Activated naive CD8-positive, alpha-beta T cell treated with anti-CD3 and anti-CD28 coated beads, Interleukin-2, amount 50 U/mL, for 16 hours (primary cell): ENCODE data around the gene PRR23B.
"Not testable (repeated sequence)": the region's sequence is repeated elsewhere in the genome, so short reads cannot be mapped to it uniquely, and the experiment has no call there.

Experiments
- DNase-seq: peaks from one replicate; pipeline ENCODE4 v3.0.0-alpha.2; 2020; ENCODE audit warnings: low read depth, low spot score

Gene PRR23B

DNA sequence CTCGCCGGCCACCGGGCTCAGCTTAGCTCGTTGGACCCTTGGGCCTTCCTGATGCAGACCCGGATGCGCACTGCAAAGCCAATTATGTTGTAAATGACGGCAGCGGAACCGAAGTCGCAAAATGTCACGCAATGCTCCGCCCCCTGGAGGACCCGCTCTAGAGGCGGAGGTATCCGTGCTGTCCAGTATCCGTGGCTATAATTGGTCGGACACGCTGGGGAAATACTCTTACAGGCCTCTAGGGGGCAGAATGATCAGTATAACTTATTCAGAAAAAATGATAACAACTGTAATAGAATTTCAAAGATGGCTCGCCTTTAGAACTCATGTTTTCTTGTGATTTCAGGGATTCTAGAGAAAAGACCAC is at the start of gene PRR23B:
PRR23B (minus strand) TSS at position 59 of the 367 bp plus-strand sequence. CDS start 265 bp downstream, outside the sequence.
- DNase-seq = no peak

DNA sequence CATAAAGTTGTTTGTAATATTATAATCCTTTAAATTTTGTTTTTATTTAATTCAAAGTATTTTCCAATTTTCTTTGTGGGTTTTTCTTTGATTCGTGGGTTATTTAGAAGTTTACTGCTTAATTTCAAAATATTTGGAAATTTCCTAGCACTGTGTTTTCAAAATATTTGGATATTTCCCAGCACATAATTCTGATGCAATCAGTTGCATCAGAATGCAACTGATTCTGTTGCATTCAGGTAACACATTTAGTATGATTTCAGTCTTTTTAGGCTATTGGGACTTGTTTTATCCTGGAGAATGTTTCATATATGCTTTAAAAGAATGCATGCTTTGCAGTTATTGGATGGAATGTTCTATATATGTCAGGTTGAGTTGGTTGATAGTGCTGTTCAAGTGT is 42.2 kb upstream of the PRR23B start:
- DNase-seq = no peak

DNA sequence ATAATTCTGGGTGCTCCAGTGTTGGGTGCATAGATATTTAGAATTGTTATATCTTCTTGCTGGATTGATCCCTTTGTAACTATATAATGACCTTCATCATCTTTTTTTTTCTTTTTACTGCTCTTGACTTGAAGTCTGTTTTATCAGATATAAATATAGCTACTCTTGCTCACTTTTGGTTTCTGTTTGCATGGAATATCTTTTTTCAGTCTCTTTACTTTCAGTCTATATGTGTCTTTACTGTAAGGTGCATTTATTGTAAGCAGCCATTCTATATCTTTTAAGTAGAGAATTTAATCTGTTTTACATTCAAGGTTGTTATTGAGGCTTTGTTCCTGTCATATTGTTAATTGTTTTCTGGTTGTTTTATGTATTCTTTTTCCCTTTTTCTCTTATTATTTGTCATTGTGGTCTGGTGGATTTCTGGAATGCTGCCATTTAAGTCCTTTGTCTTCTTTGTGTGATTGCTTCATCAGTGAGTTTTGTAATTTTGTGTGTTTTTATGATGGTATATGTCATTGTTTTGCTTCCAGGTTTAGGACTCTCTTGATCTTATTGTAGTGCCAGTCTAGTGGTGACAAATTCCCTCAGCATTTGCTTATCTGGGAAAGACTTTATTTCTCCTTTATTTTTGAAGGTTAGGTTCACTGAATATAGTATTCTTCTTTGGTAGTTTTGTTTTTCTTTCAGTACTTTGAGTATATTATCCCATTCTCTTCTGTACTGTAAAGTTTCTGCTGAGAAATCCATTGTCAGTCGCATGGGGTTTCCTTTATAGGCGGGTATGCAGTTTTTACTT is 32.3 kb upstream of the PRR23B start:
- DNase-seq = no peak

- DNase-seq = no peak
These were observed 23.9 kb upstream of the PRR23B start, which contains the start of gene PRR23C for GRCh38 chr3:139044366-139045210. PRR23C (minus strand) TSS chr3:139044892; CDS start chr3:139044620, 272 bp downstream.

DNA sequence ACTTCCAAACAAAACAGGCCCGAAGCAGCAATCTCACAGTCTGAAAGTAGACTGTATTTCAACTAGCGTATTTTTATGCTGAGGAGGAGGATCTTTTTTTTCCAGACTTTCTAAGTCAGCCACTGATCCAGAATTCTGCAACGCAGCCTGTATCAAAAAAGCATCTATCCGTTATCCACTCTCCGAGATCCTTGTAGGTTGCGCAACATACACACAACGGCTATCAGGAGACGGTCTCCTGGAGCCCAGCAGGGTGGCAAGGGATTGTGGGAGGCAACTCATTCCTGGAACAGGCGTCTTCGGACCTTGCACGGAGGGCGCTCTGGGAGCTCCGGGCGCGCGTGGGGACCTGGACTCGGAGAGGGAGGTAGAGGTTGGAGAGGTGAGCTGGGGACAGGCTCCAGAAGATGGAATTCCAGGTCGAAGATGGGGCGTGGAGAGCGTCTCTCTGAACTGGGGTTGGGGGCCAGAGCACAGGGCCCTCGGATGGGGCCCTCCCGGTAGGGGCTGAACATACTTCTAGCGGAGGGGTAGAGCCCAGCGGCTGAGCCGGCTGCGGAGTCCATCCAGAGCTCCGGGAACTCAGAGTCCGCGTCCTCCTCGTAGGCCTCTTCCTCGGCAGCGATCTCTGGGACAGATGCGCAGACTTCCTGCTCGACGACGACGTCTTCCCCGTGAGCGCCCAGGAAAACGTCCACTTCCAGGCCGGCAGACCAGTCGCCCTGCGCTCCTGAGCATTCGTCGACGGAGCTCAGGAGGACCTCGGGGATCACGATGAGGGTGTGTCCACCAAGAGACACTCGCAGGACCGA is 23.0 kb upstream of the PRR23B start:
- no peak for DNase-seq

DNA sequence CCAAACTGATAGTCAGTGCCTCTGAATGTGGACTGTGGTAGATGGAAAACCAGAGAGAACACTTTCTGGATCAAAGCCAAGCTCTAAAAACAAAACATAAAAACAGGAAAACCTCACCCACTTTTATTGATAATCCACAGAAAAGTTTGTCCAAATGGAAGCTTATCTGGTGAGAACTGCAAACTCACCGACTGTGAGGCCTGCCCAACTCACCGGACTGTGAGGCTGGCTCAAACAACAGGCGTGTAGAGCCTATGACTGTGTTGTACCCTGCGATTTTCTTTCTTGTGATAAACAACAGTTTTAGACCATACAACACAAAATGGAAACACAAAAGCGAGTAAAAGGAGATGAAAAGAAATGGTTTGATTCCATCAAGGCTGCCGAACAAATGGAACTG is 16.8 kb upstream of the PRR23B start:
- no peak for DNase-seq

- DNase-seq = no peak
These were observed 11.7 kb upstream of the PRR23B start for GRCh38 chr3:139032326-139033002.

DNA sequence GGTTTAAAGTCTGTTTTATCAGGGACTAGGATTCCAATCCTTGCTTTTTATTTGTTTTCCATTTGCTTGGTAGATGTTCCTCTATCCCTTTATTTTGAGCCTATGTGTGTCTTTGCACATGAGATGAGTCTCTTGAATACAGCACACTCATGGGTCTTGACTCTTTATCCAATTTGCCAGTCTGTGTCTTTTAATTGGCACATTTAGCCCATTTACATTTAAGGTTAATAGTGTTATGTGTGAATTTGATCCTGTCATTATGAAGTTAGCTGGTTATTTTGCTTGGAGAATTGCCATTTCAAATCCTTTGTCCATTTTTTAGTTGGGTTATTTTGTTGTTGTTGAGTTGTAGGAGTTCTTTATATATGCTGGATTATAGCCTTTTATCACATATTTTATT is 9.8 kb upstream of the PRR23B start:
- not testable (repeated sequence) for DNase-seq

- no peak for DNase-seq
These were observed 4.2 kb upstream of the PRR23B start for GRCh38 chr3:139024968-139025367.

DNA sequence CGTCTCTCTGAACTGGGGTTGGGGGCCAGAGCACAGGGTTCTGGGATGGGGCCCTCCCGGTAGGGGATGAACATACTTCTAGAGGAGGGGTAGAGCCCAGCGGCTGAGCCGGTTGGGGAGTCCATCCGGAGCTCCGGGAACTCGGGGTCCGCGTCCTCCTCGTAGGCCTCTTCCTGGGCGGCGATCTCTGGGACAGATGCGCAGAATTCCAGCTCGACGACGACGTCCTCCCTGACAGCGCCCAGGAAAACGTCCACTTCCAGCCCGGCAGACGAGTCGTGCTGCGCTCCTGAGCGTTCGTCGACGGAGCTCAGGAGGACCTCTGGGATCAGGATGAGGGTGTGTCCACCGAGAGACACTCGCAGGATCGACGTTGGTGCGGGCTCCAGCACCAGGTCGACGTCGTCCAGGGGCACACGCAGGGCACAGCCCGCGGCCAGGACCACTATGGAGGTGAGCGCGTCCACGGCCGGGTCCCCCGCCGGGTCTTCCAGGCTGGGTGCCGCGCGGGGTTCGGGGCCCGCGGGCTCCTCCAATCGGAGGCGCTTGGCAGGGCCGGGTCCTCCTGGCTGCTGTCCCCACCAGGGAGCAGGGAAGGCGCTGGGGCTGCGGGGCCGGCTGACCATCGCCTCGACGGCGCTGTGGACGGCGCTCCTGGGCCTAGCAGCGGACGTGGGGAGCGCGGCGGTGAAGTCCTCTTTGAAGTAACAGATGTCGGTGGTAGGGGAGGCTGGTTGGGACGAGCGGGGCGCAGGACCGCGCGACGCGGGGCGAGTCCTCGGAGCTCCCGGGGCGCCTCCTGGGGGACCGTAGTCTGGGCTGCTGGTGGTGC is 474 bp downstream of the PRR23B start:
- no peak for DNase-seq

GRCh38 chr3:139016430-139017048 is 4.2 kb downstream of the PRR23B start:
- DNase-seq = no peak

DNA sequence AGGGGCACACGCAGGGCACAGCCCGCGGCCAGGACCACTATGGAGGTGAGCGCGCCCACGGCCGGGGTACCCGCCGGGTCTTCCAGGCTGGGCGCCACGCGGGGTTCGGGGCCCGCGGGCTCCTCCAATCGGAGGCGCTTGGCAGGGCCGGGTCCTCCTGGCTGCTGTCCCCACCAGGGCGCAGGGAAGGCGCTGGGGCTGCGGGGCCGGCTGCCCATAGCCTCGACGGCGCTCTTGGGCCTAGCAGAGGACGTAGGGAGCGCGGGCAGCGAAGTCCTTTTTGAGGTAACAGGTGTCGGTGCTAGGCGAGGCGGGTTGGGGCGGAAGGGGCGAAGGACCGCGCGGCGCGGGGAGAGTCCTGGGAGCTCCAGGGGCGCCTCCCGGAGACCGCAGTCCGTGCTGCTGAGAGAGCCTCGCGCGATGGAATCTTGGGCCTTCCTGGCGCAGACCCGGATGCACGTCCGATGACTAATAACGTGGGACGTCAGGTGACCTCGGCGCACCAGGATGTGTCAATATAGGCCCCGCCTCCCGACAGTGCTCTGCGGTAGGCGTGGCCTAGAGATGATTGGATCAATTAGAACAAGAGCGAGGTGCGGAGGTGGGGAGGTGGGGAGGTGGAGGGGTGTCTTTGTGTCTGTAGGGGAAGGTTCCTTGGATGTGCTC is 14.5 kb downstream of the PRR23B start, which contains the start of gene PRR23A:
PRR23A (minus strand) TSS at position 218 of the 666 bp plus-strand sequence; CDS start at position 218, 0 bp downstream.
- DNase-seq = no peak

DNA sequence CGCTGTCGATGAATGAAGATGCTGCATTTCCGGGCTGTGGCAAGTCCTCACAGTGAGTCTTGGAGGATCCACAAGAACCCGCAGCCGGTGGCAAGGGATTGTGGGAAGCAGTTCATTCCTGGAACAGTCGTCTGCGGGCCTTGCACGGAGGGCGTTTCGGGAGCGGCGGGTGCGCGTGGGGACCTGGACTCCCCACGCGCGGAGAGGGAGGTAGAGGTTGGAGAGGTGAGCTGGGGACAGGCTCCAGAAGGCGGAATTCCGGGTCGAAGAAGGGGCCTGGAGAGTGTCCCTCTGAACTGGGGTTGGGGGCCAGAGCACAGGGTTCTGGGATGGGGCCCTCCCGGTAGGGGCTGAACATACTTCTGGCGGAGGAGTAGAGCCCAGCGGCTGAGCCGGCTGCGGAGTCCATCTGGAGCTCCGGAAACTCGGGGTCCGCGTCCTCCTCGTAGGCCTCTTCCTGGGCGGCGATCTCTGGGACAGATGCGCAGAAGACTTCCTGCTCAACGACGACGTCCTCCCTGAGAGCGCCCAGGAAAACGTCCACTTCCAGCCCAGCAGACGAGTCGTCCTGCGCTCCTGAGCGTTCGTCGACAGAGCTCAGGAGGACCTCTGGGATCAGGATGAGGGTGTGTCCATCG is 15.3 kb downstream of the PRR23B start:
- no peak for DNase-seq

- no peak for DNase-seq
These were observed 25.0 kb downstream of the PRR23B start for GRCh38 chr3:138995706-138996105.

GRCh38 chr3:138987181-138987580 is 33.5 kb downstream of the PRR23B start:
- no peak for DNase-seq

DNA sequence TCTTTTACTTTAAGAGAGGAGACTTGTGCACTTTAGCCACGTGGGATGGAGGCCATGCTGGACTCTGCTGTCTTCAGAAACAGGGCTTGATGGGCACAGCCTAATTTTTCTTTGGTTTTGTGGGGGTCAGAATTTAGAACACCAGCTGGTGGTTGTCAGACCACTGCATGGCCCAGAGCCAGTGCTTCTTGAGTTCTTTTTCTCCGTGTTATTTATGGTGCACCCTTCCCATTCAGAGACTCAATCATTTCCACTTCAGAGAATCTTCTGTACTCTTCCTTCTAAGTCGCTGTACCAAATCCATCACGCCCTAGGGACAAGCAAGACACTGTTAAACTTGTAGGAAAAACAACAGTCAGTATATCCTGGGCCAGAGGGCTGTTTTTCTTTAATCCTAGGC is 34.8 kb downstream of the PRR23B start:
- no peak for DNase-seq

DNA sequence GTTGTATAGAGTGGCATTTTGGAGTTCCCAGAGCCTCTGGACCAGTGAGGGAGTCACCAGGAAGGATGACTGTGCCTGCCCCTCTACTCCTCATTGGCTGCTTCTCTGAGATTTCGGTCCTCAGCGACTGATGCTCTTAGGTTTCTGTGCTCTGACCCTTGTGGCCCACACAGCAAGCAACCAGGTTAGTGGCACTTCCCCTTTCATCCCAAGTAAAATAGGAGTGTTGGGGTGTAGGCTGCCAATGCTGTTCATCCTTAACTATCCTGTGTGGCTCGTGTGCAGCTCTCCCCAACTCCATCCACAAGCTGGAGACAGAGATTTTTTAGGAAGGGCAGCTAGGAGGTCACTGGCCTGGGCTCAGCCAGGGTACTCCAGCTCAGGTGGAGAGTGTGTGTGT is 35.9 kb downstream of the PRR23B start:
- no peak for DNase-seq

DNA sequence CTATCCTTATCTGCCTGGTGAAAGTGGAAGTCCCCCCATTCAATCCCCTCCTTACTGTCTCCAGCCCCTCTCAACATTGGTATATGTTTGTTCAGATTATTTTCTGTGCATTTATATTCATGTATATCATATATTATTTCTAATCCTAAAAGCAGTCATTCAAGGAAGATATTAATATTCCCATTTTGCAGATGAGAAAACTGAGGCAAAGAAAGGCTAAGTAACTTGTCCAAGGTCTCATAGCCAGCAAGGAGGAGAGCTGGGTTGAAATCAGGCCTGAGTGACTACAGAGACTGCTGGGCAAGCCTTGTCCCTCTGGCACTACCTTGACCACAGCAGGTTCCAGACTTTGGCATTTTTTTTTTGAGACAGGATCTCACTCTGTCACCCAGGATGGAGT is 44.7 kb downstream of the PRR23B start:
- no peak for DNase-seq

DNA sequence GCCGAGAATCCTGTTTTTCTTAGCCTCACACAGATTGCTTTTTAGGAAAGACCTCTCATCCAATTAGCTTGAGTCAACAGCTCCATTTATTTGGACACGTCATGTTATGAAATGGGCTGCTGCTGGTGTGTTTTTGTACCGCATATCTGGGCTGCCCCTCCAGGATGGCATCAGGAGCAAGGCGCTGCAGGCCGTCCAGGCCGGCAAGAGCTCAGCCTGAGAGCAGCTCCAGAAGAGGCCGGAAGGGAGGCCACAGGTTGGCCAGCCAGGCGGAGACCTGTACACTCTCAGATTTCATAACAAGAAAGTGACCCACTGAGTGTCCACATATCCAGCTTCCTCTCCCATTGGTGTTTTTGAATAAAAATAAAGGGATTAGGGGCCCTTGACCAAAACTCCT is 45.4 kb downstream of the PRR23B start:
- no peak for DNase-seq
